ENCODE data around the gene SYNPO2L.

- TF ChIP-seq EP300 (IDR thresholded peaks at IDR 0.05) (no peak), POLR2A (IDR thresholded peaks at IDR 0.05) (no peak)
These were observed 30.6 kb downstream of the SYNPO2L start for GRCh38 chr10:73625004-73625883.

Data from ovary (tissue), 1 donor.